GM12875 (cell line): Measurements from ENCODE around the gene DAB2.

Experiments used
- H3K4me3 ChIP-seq: one replicate; pipeline ENCODE4 v1.5.1; 2011; ENCODE audit warnings: low read depth, low read length, control low read depth
- TF ChIP-seq, protein P1 (sequence below): IDR thresholded peaks from 2 replicates; pipeline ENCODE4 v1.5.1; 2011; ENCODE audit warnings: low read depth, mild to moderate bottlenecking, control low read depth, inconsistent platforms, low read length, moderate library complexity, borderline replicate concordance; ENCODE audit not compliant: insufficient read depth

Gene DAB2

DNA sequence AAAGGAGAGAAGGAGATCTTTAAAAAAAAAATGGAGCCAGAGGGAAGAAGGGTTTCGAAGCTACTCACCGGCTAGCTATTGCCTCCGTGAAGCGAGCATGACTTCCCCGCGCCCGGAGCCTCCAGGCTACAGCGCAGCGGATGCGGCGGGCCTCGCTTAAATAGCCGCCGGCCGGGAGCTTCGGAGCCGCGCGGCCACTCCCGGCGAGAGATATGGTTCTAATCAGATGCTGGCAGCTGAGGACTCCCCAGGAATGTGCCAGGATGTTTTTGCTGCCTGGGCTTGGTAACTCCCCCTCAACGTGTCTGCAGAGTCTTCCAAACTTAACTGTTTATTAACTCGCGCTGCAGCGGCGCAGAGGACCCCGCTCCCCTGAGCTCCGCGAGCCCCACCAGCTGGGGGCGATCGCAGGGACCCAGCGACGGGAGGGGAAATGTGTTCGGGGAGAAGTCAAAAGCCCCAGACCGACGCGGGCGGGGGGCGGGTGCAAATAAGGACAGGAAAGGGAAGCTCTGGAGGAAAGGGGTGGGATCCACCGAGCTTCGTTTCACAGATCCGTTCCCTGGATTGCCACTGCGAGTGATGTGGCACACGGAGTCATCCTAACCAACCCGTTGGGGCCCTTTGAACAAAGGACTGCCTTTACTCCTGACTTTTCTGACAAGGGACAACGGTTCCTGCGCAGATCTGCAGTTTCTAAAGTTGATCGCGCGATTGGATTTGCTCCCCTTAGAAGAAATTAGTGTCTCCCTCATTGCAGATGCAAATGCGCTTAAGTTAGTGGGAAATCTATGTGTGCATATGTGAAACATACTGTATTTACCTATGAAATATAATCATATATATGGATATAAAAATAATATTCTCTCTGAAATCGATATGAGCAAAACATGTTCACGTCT is at the start of gene DAB2:
TSS of gene DAB2 (minus strand) at position 245 of the 902 bp plus-strand sequence. CDS start 30,660 bp downstream, outside the sequence.
- TF ChIP-seq, protein P1, sequence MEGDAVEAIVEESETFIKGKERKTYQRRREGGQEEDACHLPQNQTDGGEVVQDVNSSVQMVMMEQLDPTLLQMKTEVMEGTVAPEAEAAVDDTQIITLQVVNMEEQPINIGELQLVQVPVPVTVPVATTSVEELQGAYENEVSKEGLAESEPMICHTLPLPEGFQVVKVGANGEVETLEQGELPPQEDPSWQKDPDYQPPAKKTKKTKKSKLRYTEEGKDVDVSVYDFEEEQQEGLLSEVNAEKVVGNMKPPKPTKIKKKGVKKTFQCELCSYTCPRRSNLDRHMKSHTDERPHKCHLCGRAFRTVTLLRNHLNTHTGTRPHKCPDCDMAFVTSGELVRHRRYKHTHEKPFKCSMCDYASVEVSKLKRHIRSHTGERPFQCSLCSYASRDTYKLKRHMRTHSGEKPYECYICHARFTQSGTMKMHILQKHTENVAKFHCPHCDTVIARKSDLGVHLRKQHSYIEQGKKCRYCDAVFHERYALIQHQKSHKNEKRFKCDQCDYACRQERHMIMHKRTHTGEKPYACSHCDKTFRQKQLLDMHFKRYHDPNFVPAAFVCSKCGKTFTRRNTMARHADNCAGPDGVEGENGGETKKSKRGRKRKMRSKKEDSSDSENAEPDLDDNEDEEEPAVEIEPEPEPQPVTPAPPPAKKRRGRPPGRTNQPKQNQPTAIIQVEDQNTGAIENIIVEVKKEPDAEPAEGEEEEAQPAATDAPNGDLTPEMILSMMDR: no peak
- H3K4me3 ChIP-seq: no peak within 1 kb of the TSS

DNA sequence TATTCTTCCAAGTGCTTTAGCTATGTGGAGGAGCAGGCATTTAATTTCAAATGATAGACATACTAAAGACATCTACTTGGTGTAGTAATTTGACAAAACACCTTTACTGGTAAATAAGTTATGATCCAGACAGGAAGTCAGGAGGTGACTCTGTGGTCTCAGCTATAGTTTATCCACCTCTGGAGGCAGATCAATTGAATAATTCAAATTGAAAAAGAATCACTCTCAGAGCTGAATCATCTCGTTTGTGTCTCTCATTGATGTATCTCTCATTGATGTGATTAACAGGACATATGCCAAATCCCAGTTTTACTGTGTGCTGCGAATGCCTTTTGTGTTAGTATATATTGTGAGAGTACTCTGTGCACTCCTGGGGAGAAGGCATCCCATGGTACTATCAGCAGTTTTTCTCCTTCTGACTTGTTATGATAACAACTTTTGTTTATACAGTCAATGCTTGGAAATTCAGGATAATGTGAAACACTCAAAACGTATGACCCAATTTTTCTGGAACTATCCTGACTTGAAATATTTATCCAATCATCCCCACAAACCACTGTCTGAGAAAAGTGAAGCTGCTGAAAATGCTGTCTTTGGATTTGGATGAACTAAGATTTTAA is 48.5 kb upstream of the DAB2 start:
- H3K4me3 ChIP-seq: no peak overlapping the region
- TF ChIP-seq, protein P1: no peak

DNA sequence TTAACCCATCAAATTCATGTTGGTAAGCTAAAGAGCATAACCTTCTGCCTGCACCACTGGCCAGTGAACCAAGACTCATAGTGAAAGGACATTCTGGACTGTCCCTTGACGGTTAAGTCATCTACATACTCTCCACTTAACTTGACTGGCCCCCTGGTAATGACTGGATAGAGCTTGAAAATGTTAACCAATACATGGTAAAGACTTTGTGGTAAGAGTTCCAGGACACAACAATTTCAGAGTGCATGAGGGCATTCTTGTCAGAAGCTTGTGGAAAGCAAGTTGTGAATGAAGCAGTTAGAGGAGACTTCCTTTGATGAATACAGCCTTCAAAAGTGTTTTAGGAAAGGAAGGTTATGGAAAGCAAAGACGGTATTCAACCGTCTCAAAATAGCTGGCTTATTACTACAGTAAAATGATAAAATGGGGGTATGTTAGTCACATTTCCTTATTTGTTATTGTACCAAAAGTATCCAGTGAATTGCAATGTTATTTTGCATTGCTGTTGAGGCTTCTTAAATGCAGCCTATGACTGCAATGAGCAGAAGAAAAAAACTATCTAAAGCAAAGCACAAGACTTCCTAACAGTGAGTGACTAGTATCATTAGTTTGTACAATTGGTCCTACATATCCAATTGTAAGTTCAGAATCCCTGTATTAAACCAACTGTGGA is 47.2 kb upstream of the DAB2 start:
- no peak overlapping the region for H3K4me3 ChIP-seq
- TF ChIP-seq, protein P1: no peak

DNA sequence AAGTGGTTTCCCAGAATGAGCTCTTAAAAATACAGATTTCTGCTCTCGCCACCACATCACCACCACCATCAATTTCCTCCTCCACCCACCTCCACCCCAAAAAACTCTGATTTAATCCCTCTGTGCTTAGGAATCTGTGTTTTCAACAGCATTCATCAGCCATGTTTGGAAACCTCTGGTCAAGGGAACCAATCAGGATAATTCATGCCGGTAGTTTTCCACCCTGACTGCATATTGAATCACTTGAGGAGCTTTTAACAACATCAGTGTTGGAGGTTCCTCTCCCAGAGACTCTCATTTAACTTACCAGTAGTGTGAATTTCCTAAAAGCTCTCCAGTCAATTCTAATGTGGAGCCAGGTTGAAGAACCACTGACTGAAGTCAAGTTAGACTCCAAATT is 46.0 kb upstream of the DAB2 start:
- H3K4me3 ChIP-seq: no peak overlapping the region
- TF ChIP-seq, protein P1: no peak

DNA sequence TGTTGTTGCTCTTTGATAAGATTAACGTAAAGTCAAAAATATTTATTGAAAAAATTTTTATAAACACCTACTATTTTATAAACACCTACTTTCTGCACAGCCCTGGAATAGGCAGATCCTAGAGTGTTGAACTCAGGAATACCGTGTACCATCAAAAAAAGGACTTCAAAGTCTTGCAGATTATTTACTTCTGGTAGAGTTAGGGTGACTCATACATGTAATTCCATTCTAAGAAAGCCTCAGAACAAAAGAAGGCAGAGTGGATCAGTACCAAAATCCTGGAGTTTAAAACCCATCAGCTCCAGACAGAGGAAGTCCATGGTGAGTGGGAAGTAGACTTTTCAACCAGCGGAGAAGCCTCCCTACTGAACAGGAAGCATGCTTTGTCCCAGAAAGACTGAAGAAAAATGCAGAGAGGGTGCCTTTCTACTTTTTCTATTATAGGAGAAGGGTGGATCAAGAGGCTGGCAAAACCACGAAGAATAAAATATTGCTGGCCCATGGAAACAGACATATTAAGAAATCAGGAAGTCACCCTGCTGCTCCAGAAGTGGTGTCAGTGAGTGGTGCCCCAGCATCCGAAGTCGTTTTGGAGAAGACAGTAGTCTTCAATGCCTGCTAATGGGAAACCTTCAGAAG is 45.1 kb upstream of the DAB2 start:
- no peak overlapping the region for H3K4me3 ChIP-seq
- TF ChIP-seq, protein P1: no peak

DNA sequence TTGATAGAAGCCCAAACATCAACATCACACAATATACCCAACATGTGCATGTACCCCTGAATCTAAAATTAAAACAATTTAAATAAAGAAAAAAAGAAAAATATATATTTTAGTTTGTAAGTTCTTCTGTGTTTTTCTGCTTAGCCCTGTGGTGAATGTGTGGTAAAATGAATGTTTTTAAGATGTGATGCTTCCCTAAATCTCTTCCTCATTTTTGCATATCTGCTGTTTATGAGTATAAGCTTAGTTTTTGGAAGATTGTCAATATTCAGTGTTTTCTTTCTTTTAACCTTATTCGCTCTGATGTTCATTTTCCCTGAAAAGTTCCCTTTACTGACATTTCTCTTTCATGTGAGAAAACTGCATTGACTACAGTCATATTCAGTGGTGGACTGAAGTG is 44.4 kb upstream of the DAB2 start:
- H3K4me3 ChIP-seq: no peak overlapping the region
- TF ChIP-seq, protein P1: no peak
